Measurements from ENCODE around the gene MRPL55.

DNA sequence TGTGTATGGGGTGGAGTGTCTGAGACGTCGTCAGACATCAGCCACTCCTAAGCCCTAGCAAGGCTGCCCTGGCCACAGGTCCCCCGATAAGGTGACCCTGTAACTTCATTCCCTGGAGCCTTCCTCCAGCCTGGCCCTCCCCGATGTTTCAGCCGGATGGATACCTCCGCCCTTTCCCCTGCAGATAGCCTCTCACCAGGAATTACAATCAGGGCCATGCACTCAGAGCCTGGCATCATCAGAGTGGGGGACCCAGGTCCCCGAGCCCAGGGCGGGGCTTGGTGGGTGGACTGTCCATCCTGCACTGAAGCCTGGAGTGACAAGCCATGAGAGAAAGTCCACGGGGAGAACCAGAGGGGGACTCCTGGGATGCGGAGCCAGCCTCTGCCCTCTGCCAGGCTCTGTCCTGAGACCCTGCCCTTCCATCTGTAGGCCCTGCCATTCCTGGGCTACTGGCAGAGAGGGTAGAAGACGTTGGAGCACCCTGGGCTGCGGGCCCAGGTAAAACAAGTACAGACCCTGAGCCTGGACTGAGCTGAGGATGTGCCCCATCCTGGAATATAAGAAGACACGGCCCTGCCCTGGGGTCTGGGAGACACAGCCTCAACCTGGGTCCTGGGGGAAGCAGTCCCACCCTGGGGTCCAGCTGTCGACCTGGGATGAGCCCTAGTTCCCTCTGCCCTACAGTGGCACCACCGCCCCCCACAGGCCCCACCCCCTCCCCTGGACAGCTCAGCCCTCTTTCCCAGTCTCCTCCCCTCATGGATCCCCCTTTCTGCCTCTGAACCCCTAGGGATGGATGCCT, 43.4 kb downstream of the MRPL55 start:
- TF ChIP-seq POLR2A (IDR thresholded peaks at IDR 0.05): no peak
- TF ChIP-seq, protein P1, sequence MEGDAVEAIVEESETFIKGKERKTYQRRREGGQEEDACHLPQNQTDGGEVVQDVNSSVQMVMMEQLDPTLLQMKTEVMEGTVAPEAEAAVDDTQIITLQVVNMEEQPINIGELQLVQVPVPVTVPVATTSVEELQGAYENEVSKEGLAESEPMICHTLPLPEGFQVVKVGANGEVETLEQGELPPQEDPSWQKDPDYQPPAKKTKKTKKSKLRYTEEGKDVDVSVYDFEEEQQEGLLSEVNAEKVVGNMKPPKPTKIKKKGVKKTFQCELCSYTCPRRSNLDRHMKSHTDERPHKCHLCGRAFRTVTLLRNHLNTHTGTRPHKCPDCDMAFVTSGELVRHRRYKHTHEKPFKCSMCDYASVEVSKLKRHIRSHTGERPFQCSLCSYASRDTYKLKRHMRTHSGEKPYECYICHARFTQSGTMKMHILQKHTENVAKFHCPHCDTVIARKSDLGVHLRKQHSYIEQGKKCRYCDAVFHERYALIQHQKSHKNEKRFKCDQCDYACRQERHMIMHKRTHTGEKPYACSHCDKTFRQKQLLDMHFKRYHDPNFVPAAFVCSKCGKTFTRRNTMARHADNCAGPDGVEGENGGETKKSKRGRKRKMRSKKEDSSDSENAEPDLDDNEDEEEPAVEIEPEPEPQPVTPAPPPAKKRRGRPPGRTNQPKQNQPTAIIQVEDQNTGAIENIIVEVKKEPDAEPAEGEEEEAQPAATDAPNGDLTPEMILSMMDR (IDR thresholded peaks at IDR 0.05): no peak

All from suprapubic skin (tissue), 3 donors.